Raji (cell line): ENCODE results near the gene NKAIN2.

ENCODE experiments used
- POLR2A ChIP-seq: IDR thresholded peaks from 2 replicates; pipeline ENCODE4 v1.6.1; 2011; ENCODE audit warnings: low read depth, low read length, control low read depth; ENCODE audit not compliant: insufficient read depth

Gene NKAIN2

GRCh38 chr6:124203101-124203811 lies 399.6 kb downstream of the NKAIN2 start:
- TF ChIP-seq POLR2A, result no peak

GRCh38 chr6:124203812-124204167 lies 400.1 kb downstream of the NKAIN2 start:
- TF ChIP-seq POLR2A, result no peak

- no peak for TF ChIP-seq POLR2A
Observed at GRCh38 chr6:124205921-124206320, 402.3 kb downstream of the NKAIN2 start.

- TF ChIP-seq POLR2A, result no peak
Observed at GRCh38 chr6:124223611-124224345, 420.1 kb downstream of the NKAIN2 start.

- no peak for TF ChIP-seq POLR2A
Observed at GRCh38 chr6:124226396-124226795, 422.7 kb downstream of the NKAIN2 start.

- no peak for TF ChIP-seq POLR2A
Observed at GRCh38 chr6:124233221-124233620, 429.6 kb downstream of the NKAIN2 start.

- TF ChIP-seq POLR2A, result no peak
Observed at GRCh38 chr6:124234801-124235200, 431.1 kb downstream of the NKAIN2 start.

- no peak for TF ChIP-seq POLR2A
Observed at GRCh38 chr6:124237911-124238310, 434.2 kb downstream of the NKAIN2 start.

GRCh38 chr6:124254941-124255685 lies 451.4 kb downstream of the NKAIN2 start:
- TF ChIP-seq POLR2A, result no peak

- TF ChIP-seq POLR2A, result no peak
Observed at GRCh38 chr6:124260337-124260736, 456.7 kb downstream of the NKAIN2 start.

- TF ChIP-seq POLR2A, result no peak
Observed at GRCh38 chr6:124269733-124270132, 466.1 kb downstream of the NKAIN2 start.

- no peak for TF ChIP-seq POLR2A
Observed at GRCh38 chr6:124273701-124274100, 470.0 kb downstream of the NKAIN2 start.

- no peak for TF ChIP-seq POLR2A
Observed at GRCh38 chr6:124282541-124282940, 478.9 kb downstream of the NKAIN2 start.

GRCh38 chr6:124283486-124283885 lies 479.8 kb downstream of the NKAIN2 start:
- TF ChIP-seq POLR2A, result no peak

GRCh38 chr6:124285146-124285545 lies 481.5 kb downstream of the NKAIN2 start:
- TF ChIP-seq POLR2A, result no peak
